PC-3 (cell line): ENCODE results near the gene SYP.

Source experiments
- CTCF ChIP-seq: fragments of 300-600 bp; sonication (generic); conservative IDR thresholded peaks from 2 replicates; pipeline ENCODE4 v1.5.1; 2017; ENCODE audit warnings: antibody characterized with exemption, low read depth, mild to moderate bottlenecking, low read length
- EZH2phosphoT487 ChIP-seq: fragments of 300-600 bp; sonication (generic); IDR thresholded peaks from 2 replicates; pipeline ENCODE4 v1.6.1; 2018; ENCODE audit warnings: mild to moderate bottlenecking, antibody characterized with exemption, low read length, borderline replicate concordance

- no peak for TF ChIP-seq CTCF
- no peak for TF ChIP-seq EZH2phosphoT487
Observed at GRCh38 chrX:49202022-49202421, 2.0 kb upstream of the SYP start.
